Adrenal gland (tissue), 5 donors: ENCODE measurements around the gene GJA3.

Experiments
- CTCF ChIP-seq, 6 experiments: fragments of 450-650 bp in 4 of 6; fragments of 200-600 bp in 2 of 6; sonication (generic) in 1 of 6; IDR thresholded peaks; 1 replicate in 5 of 6; 2 replicates in 1 of 6; pipeline versions ENCODE4 v1.5.1 to v1.8.0; 2016 to 2021; ENCODE audit warnings: antibody characterized with exemption in 6 of 6, mild to moderate bottlenecking in 2 of 6, moderate library complexity in 1 of 6
- POLR2A ChIP-seq, 2 donors: fragments of 450-650 bp; IDR thresholded peaks; one replicate each; pipeline ENCODE4 v1.6.1; 2017; ENCODE audit warnings: antibody characterized with exemption in 2 of 2, mild to moderate bottlenecking in 2 of 2, moderate library complexity in 1 of 2
- donor health status: DM: no; HTN: no; CAD: no.

- TF ChIP-seq CTCF (IDR thresholded peaks at IDR 0.05) (no peak), POLR2A (IDR thresholded peaks at IDR 0.05) (no peak)
These were observed 35.1 kb downstream of the GJA3 start for GRCh38 chr13:20125783-20126165.
